ENCODE results near the gene TEAD4.

Gene TEAD4

GRCh38 chr12:3022411-3022810 is 63.2 kb downstream of the TEAD4 start:
- Mint-ChIP-seq H3K4me1 (ENCODE audit: low read depth) (no peaks in the 10 kb centered on the region), H3K27me3 (no peaks in the 10 kb centered on the region), H3K4me3 (no peak overlapping the region), H3K9me3 (no peaks in the 10 kb centered on the region), H3K36me3 (ENCODE audit: low read depth) (no peaks in the 10 kb centered on the region), H3K27ac (no peak overlapping the region)

DNA sequence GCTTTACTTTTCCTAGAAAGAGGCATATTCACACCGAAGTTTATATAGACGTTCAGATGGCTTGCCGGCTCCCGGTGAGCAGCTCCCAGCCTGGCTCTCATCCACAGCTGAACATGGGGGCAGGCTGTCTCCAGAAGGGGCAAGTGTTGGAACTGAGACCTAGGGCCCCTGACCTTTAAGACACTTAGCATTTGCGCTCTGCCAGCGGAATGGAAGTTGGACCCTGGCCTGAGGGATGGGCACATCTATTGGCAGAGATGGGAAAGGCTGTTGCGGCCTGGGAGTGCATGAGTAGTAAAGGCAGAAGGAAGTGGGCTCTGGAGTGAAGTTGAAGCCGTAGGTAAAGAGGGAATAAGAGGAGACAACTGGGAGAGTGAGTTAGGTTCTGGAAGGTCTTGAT is 63.8 kb downstream of the TEAD4 start:
- H3K9me3 Mint-ChIP-seq, result no peaks in the 10 kb centered on the region
- no peak overlapping the region for H3K4me3 Mint-ChIP-seq
- no peaks in the 10 kb centered on the region for H3K27me3 Mint-ChIP-seq
- no peaks in the 10 kb centered on the region for H3K4me1 Mint-ChIP-seq (ENCODE audit: low read depth)
- no peak overlapping the region for H3K27ac Mint-ChIP-seq
- H3K36me3 Mint-ChIP-seq (ENCODE audit: low read depth), result no peaks in the 10 kb centered on the region

- Mint-ChIP-seq H3K36me3 (ENCODE audit: low read depth) (no peaks in the 10 kb centered on the region), H3K27ac (no peak overlapping the region), H3K9me3 (no peaks in the 10 kb centered on the region), H3K4me3 (no peak overlapping the region), H3K27me3 (peaks cover 3% of the 10 kb centered on the region), H3K4me1 (ENCODE audit: low read depth) (no peaks in the 10 kb centered on the region)
These were observed 68.9 kb downstream of the TEAD4 start for GRCh38 chr12:3028108-3028507.

DNA sequence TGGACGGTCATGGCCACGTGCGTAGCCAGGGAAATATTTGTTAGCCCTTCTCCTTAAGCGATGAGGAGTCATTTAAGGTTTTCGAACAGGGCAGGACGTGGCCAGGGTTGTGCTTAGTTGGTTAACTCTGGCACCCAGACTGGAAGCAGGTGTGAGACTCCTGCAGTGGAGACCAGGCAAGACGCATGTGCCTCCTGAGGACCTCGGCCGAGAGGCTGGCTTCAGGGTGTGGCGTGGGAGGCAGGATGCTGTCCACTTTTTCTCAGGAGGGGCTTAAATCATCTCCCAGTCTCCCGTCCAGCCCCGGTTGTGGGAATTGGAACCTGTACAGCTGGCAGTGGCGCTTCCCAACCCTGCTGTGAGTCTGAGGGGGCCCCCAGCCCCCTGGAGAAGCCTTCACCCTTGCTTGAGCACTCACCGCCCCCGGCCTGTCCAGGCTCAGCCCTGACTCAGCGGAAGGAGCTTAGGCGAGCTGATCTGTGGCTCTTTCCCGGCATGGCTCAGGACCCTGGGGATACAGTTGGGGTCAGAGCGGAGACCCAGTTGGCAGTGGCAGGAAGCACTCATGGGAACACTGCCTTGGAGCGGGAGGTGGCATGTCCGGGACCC is 71.7 kb downstream of the TEAD4 start:
- H3K27me3 Mint-ChIP-seq, result peaks cover 3% of the 10 kb centered on the region
- no peak overlapping the region for H3K4me3 Mint-ChIP-seq
- H3K4me1 Mint-ChIP-seq (ENCODE audit: low read depth), result no peaks in the 10 kb centered on the region
- H3K9me3 Mint-ChIP-seq, result no peaks in the 10 kb centered on the region
- H3K27ac Mint-ChIP-seq, result no peak overlapping the region
- H3K36me3 Mint-ChIP-seq (ENCODE audit: low read depth), result no peaks in the 10 kb centered on the region

- no peaks in the 10 kb centered on the region for H3K9me3 Mint-ChIP-seq
- H3K4me1 Mint-ChIP-seq (ENCODE audit: low read depth), result no peaks in the 10 kb centered on the region
These were observed 73.0 kb downstream of the TEAD4 start for GRCh38 chr12:3032161-3032560.

DNA sequence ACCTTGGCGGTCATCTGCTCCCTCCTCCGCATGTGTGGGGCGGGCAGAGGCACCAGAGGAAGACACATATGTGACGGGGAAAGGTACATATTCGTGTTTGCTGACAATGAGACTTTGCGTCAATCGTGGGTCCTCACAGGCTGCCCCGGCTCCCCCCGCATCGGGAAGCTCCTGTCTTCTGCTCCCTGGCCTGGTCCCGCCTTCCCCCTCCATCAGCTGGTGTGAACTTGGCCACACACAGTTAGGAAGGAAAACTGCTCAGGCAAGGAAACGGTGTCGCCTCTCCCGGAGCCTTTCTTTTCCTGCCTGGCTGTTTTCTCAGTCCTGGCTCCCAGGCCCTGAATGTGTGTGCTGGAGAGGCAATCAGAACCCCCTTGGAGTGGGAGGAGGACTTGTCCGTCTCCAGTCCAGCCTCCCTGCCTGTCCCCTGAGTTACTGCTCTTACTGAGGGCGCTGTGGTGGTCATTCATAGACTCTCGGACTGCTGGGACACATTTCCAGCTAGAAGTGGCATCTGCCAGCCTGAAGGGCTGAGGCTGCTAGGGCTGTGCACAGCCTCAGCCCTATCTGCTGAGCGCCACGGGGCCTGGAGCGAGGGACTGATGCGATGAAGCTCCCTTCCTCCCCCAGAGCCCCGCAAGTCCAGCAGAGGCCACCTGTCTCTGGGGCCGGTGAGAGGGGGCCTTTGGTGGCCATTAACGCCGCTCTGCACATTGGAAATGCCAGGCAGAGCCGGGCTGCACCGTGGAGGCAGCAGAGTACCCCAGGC is 73.8 kb downstream of the TEAD4 start:
- no peaks in the 10 kb centered on the region for H3K9me3 Mint-ChIP-seq
- peaks cover 3% of the 10 kb centered on the region for H3K27me3 Mint-ChIP-seq
- no peak overlapping the region for H3K4me3 Mint-ChIP-seq
- no peak overlapping the region for H3K27ac Mint-ChIP-seq
- H3K36me3 Mint-ChIP-seq (ENCODE audit: low read depth), result no peaks in the 10 kb centered on the region
- H3K4me1 Mint-ChIP-seq (ENCODE audit: low read depth), result no peaks in the 10 kb centered on the region

More at GRCh38 chr12:3032161-3032560, 73.0 kb downstream of the TEAD4 start:
- H3K36me3 Mint-ChIP-seq (ENCODE audit: low read depth), result no peaks in the 10 kb centered on the region
- H3K27me3 Mint-ChIP-seq, result peaks cover 3% of the 10 kb centered on the region
- no peak overlapping the region for H3K4me3 Mint-ChIP-seq
- H3K27ac Mint-ChIP-seq, result no peak overlapping the region

DNA sequence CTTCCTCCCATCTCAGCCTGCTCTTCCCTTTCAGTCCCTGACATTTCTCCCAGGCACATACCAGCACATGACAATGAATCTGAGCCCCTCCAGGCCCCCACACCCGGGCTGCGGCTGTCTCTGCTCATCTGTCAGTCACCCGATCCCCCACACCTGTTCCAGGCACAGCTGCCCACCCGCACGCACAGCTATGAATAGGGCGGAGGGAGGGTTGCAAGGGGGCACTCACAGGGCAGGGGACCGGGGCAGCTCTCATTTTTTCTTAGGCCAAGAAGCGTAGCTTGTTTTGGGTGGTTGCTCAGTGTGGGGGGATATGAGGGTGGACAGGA is 74.3 kb downstream of the TEAD4 start:
- H3K4me3 Mint-ChIP-seq, result no peak overlapping the region
- H3K27me3 Mint-ChIP-seq, result peaks cover 3% of the 10 kb centered on the region
- no peak overlapping the region for H3K27ac Mint-ChIP-seq
- H3K4me1 Mint-ChIP-seq (ENCODE audit: low read depth), result no peaks in the 10 kb centered on the region
- H3K36me3 Mint-ChIP-seq (ENCODE audit: low read depth), result no peaks in the 10 kb centered on the region
- no peaks in the 10 kb centered on the region for H3K9me3 Mint-ChIP-seq

- Mint-ChIP-seq H3K27me3 (peaks cover 3% of the 10 kb centered on the region), H3K27ac (no peak overlapping the region), H3K4me3 (no peak overlapping the region), H3K36me3 (ENCODE audit: low read depth) (no peaks in the 10 kb centered on the region), H3K4me1 (ENCODE audit: low read depth) (no peaks in the 10 kb centered on the region), H3K9me3 (no peaks in the 10 kb centered on the region)
These were observed 75.0 kb downstream of the TEAD4 start for GRCh38 chr12:3034067-3034750.

GRCh38 chr12:3035171-3035570 is 76.0 kb downstream of the TEAD4 start:
- H3K9me3 Mint-ChIP-seq, result no peaks in the 10 kb centered on the region

DNA sequence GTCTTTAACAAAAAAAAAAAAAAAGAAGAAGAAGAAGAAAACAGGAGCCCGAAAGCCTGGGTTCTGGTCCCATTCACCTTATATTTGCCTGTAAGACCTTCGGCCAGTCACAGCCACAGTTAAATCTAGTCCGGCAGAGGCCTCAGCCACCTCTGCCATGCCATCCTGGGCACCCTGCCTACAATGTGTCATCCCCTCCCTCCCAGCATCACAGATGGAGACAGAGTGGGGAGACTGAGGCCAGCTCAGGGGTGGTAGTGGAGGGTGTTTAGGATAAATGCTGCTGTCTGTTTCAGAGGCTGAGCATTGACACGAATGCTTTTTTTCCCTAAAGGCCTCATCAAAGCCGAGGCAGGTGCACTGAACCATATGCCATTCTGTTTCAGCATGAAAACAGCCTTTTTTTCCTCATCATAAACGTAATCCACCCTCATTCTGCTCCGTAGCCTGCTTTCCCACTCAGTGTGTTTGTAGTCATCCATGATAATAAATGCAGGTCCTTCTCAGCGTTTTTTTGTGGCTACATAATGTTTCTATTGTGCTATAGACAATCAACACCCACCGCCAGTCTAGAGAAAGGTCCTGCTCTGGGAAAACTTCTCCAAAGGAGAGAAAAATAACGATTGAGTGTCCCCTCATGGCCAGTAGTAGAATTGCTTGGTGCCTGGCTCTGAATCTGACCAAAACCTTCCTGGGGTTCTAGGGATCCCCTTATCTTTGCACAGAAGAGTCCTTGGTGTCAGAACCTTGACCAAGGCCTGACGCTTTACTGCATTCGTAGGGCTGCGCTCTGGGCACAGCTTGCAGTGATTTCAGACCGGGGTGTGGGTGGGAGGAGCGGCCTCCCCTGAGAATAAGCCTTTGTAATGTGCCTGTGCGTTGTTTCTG is 76.9 kb downstream of the TEAD4 start:
- no peak overlapping the region for H3K4me3 Mint-ChIP-seq
- H3K36me3 Mint-ChIP-seq (ENCODE audit: low read depth), result no peaks in the 10 kb centered on the region
- H3K4me1 Mint-ChIP-seq (ENCODE audit: low read depth), result no peaks in the 10 kb centered on the region
- H3K9me3 Mint-ChIP-seq, result no peaks in the 10 kb centered on the region
- no peak overlapping the region for H3K27ac Mint-ChIP-seq
- H3K27me3 Mint-ChIP-seq, result no peaks in the 10 kb centered on the region

More at GRCh38 chr12:3035171-3035570, 76.0 kb downstream of the TEAD4 start:
- no peaks in the 10 kb centered on the region for H3K4me1 Mint-ChIP-seq (ENCODE audit: low read depth)
- H3K27me3 Mint-ChIP-seq, result peaks cover 3% of the 10 kb centered on the region
- no peak overlapping the region for H3K4me3 Mint-ChIP-seq
- no peak overlapping the region for H3K27ac Mint-ChIP-seq
- H3K36me3 Mint-ChIP-seq (ENCODE audit: low read depth), result no peaks in the 10 kb centered on the region

DNA sequence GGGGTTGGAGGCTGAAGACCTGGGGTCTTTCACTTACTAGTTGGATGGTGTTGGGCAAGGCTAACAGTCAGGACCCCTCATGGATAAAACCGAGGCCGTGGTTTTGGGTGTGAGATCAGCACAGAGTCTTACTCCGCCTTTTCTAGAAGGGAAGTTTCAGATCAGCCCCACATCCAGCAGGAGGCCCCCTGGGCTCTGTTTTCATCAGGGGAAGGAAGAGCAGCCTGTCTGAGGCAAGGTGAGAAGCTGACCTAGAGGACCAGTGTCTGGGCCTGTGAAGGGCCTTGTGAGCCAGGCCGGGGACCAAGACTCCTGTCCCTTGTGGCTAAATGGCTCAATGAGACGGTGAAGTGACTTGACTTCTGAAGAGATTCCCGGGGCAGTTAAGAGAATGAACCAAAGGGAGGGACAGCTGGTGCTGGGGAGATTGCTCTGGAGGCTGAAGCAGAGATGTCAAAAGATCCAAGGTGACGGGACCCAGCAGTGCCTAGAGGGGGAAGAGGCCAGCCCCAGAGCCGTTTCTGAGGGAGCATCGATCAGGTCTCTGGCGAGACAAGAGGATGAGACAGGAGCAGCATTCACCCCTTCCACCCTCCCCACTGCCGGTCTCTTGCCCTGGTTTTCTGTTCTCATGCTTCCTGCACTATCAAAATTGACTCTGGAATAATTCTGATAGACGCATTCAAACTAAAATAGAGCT is 77.9 kb downstream of the TEAD4 start:
- Mint-ChIP-seq H3K9me3 (no peaks in the 10 kb centered on the region), H3K27ac (no peak overlapping the region), H3K27me3 (peaks cover 6% of the 10 kb centered on the region), H3K36me3 (ENCODE audit: low read depth) (no peaks in the 10 kb centered on the region), H3K4me1 (ENCODE audit: low read depth) (peaks cover 5% of the 10 kb centered on the region), H3K4me3 (no peak overlapping the region)

GRCh38 chr12:3038166-3038565 is 79.0 kb downstream of the TEAD4 start:
- Mint-ChIP-seq H3K9me3 (no peaks in the 10 kb centered on the region), H3K4me3 (no peak overlapping the region), H3K36me3 (ENCODE audit: low read depth) (no peaks in the 10 kb centered on the region), H3K27ac (no peak overlapping the region), H3K27me3 (peaks cover 10% of the 10 kb centered on the region), H3K4me1 (ENCODE audit: low read depth) (peaks cover 5% of the 10 kb centered on the region)

DNA sequence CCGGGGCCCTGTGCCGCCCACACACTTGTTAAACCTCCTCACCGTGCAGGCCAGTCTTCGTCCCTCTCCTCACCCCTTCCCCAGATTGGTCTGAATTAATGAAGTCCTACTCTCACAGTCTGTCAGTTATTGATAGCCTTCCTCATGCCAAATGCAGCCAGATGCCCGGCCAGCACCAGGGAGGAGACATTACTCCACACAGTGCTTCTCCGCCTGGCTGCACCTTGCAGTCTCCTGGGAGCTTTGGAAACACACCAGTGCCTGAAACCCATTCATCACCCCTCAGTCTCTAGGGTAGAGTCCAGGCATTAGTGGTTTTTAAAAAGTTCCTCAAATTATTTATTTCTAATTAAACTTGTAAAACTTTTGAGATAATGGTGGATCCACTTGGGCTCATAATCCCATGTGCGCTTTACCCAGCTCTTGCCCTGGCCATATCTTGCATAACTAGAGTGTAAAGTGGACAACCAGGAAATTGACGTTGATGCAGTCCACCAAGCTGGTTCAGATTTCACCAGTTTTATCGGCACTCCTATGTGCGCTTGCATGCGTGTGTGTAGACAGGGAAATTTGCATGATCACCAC is 79.8 kb downstream of the TEAD4 start:
- H3K9me3 Mint-ChIP-seq, result no peaks in the 10 kb centered on the region
- peaks cover 19% of the 10 kb centered on the region for H3K27me3 Mint-ChIP-seq
- peaks cover 5% of the 10 kb centered on the region for H3K4me1 Mint-ChIP-seq (ENCODE audit: low read depth)
- H3K4me3 Mint-ChIP-seq, result no peak overlapping the region
- no peaks in the 10 kb centered on the region for H3K36me3 Mint-ChIP-seq (ENCODE audit: low read depth)
- H3K27ac Mint-ChIP-seq, result no peak overlapping the region

GRCh38 chr12:3040026-3040656 is 80.9 kb downstream of the TEAD4 start:
- peaks cover 20% of the 10 kb centered on the region for H3K27me3 Mint-ChIP-seq
- no peak overlapping the region for H3K4me3 Mint-ChIP-seq
- peaks cover 5% of the 10 kb centered on the region for H3K4me1 Mint-ChIP-seq (ENCODE audit: low read depth)
- no peak overlapping the region for H3K27ac Mint-ChIP-seq
- H3K9me3 Mint-ChIP-seq, result no peaks in the 10 kb centered on the region
- no peaks in the 10 kb centered on the region for H3K36me3 Mint-ChIP-seq (ENCODE audit: low read depth)
